HG02943 (cell line): ENCODE measurements around the gene TAPBPL.
"Not testable (repeated sequence)": the region's sequence is repeated elsewhere in the genome, so short reads cannot be mapped to it uniquely, and the experiment has no call there.

Source experiments
- ATAC-seq: cut with Tn5 transposase; IDR thresholded peaks from one replicate; pipeline ENCODE4 v1.9.1; 2021; ENCODE audit warnings: mild to moderate bottlenecking, low read depth, moderate library complexity; ENCODE audit not compliant: unreplicated experiment

The TAPBPL gene

DNA sequence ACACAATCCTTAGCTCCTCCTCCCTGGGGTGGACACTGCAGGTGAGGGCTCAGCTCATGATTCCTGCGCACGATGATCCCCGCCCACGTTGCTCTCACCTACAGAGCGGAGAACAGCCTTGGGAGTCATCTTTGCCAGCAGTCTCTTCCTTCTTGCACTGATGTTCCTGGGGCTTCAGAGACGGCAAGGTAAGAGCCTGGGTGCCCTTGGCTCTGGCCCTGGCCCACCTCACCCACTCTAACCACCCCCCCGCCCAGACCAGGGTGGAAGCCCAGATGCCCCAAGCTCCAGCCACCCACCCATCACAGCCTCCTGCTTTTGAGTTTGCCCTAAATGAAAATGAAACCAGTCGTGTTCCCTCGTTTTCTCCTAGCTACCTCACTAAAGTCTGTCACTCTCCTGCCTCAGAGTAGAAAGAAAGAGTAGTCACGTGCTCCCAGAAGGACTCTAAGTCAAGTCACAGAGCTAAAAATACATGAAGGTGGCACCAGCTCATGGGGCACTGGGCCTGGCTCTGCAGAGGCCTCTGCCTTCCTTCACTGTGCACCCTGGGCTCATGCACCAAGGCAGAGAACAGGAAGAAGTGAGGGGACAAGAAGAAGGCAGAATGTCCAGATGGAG is 9.0 kb downstream of the TAPBPL start:
- no peak for ATAC-seq

DNA sequence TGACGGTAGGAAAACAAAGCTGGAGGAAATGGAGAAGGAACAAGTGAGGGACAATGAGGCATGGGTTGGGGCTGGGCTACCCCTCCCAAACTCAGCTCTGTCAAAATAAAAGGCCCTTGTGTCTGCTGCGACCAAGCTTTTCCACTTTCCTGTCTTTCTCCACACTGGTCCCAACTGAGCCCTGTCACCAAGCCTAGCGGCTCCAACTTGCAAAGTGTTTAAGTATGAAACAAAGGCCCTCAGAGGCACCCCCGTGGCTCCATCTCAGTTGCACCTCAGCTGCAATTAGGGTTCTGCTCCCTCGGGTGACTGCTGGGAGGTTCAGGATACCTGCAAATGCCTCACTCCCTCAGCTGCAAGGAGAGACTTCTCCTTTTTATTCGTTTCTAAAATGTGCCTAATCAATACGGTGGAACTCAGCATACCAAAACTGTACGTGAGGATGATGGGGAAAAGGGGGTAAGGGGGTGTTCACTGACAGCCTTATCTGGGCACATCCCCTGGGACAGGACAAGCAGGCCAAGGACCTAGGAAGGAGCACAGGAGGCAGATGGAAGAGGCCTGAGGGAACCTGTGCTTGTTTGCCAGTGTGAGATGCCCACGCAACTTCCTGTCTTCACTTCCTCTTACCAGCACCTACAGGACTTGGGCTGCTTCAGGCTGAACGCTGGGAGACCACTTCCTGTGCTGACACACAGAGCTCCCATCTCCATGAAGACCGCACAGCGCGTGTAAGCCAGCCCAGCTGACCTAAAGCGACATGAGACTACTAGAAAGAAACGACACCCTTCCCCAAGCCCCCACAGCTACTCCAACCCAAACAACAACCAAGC is 9.8 kb downstream of the TAPBPL start:
- ATAC-seq, result peak; percentile 81

DNA sequence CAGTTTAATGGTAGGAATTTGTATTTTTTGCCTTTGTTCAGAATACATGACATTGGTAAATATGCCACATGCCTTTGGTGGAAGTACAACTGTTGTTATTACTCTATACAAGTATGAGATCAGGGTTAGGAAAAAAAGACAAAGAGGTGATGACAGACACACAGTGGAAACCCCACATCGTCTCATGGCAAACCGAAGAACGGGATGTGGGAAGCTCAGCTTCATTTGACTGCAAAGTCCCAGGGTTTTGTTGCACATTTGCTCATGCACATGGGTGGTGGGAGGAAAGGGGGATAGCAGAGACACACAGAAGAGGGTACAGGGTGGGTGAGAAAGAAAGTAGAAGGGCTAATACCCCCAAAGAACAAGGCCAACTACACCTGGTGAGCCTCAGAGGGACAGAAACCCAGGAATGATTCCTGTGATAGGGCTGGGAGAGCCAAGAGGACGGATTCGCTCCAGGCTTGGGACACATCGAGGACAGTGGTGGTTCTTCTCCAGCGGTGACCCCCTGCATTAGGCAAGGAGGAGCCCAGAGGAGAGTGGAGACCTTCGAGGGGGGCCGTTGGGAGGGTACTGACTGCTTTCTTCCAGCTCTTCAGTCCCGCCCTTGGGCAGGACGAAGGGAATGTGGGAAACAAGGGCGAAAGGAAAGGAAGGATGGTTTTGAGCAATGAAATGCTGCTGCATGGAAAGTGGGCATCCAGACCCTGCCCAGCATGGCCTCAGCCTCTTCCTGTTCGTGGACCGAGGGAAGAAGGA is 10.6 kb downstream of the TAPBPL start:
- ATAC-seq, result no peak

- no peak for ATAC-seq
These were observed 11.4 kb downstream of the TAPBPL start for GRCh38 chr12:6463216-6463615.

GRCh38 chr12:6463858-6464257 is 12.0 kb downstream of the TAPBPL start:
- no peak for ATAC-seq

GRCh38 chr12:6464531-6464930 is 12.7 kb downstream of the TAPBPL start:
- no peak for ATAC-seq

- no peak for ATAC-seq
These were observed 13.8 kb downstream of the TAPBPL start for GRCh38 chr12:6465467-6466183.

DNA sequence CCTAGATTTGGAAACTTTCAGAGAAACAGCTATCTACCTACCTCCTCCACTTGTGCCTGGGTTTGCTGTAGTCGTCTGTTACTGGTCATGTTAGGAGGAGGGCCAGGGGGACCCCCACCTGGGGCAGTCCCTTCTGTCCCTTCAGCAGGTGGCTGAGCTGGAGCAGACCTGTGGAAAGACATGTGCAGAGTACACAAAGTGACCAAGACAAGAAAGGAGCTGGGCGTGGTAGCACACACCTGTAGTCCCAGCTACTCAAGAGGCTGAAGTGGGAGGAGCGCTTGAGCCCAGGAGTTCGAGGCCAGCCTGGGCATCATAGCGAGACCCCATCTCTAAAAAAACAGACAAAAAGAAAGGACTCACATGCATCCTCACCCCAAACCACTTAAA is 14.3 kb downstream of the TAPBPL start:
- no peak for ATAC-seq

- ATAC-seq, result not testable (repeated sequence)
These were observed 14.9 kb downstream of the TAPBPL start for GRCh38 chr12:6466751-6467150.

DNA sequence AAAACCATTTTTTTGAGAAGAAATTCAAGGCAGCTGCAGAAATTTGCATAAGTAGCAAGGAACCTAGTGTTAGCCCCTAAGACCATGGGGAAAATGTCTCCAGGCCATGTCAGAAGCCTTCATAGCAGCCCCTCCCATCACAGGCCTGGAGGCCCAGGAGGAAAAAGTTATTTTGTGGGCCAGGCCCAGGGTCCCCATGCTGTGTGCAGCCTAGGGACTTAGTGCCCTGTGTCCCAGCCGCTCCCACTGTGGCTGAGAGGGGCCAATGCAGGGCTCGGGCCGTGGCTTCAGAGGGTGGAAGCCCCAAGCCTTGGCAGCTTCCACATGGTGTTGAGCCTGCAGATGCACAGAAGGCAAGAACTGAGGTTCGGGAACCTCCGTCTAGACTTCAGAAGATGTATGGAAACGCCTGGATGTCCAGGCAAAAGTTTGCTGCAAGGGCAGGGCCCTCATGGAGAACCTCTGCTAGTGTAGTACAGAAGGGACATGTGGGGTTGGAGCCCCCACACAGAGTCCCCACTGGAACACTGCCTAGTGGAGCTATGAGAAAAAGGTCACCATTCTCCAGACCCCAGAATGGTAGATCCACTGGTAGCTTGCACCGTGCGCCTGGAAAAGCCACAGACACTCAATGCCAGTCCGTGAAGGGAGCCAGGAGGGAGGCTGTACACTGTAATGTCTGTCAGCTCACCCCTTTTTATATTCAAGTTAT is 15.9 kb downstream of the TAPBPL start:
- not testable (repeated sequence) for ATAC-seq

DNA sequence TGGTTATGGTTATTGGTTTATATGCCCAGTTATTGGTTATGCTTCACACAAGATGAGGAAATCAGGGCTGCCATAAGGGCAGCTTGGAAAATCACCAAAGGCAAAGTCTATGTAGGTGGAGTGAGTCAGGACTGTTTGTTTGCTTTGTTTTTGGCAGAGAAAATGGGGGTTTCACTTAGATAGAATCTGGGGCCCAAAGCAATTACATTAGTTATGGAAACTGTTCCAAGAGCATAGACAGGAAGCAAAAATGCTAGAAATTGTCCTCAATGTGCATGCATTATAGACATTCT is 16.4 kb downstream of the TAPBPL start:
- ATAC-seq, result no peak

DNA sequence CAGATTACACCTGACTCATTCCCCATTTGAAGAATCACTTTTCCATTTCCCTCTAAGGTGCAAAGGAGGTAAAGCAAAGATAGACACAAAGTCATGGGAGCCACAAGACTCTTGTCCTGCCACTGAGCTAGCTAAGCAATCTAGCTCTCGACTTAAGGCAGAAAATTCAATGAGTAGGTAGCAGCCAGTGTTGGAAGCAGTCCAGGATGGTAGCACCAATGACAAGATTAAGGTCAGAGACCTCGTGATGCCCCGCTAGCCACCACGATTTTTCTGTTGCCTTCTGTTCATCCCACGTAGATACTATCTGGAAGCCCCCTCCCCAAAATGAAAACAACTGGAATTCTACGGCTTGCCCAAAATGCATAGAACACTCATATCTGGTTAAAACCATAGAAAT is 17.2 kb downstream of the TAPBPL start:
- no peak for ATAC-seq

DNA sequence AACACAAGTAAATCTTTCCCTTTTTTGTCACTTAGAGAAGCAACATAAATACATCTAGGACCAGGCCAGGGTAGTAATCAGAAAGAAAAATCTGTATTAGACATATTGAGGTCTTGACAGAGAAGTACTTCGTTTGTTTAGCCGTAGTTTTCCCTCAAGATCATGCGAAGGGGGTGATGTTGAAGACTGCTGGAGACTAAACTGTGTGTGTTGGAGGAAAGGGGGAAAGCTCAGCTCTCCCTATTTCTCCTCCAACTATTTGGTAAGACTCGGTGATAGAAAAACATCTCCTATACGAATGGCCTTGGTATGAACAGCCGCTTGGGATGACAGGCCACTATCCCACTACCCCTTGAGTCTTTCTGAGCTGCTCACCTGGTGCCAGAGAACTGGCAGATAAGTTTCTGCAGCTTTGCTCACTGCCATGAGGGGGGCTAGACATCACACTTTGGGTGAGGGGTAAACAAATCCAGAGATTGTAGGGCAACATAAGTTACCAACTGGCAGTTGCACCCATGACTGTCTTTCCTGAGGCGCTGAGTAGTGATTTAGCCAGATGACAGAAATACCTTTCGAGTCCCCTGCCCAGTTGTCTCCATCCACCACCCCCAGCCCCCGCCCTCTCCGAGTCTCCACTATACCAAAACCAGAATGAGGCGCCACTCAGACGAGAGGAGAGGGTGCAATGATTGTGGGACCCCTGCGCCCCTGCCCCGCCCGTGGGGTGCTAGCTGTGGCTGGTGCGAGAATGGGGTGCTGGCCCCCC is 17.9 kb downstream of the TAPBPL start:
- ATAC-seq, result no peak

DNA sequence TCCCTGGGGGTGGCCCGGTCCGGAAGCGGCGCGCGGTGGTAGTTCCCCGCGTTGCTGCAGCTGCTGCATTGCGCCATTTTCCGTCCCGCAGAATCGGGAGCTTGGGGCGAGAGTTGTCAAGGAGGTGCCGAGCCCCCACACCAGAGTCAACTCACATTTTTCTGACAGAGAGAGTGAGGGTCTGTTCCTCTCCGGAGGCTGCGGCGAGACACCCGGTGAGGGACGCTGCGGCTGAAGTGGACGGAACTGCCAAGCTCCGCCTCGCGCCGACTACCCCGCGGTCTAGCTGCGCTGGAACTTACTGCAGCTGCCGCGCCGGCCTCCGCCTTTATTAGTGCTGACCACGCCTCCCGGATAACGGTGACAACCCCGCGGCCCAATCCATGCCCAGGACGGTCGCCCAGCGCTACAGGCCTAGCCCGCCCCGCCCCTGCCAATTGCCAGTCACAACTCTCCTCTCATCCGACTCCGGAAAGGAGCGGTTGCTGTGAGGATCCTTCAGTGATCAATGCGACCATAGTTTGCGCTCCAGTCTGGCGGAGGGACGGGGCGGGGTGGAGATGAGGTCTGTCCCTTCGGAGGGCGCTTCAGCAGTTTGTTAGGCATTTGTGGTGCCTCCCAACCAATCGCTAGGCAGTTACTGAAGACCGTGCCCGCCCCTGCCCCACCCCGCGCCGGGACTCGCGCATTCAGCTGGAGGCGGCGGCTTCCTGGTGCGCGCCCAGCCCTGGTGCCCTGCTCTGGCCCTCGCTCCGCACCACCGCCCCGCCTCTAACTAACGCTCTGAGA is 18.7 kb downstream of the TAPBPL start, which contains the start of gene VAMP1:
Gene VAMP1, minus strand, starts transcription at position 303 of the 789 bp plus-strand sequence. Its CDS starts 146 bp downstream, at position 157.
- peak; percentile 88 for ATAC-seq

DNA sequence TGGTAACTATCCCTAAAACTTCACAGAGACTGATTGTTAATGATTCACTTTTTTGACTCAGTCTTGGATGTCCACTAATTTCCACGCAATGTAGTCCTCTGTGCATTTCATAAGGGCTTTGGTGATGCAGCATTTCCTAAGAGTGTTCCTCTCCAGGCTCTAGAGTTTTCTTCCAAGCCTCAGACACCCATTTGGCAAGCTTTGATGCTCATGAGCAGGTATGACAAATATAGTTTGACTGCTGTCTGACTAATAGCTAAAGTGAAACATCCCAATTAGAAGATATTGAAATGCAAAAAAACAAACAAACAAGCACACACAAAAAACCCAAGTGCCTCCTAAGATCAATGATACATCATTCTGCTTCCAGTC is 20.1 kb downstream of the TAPBPL start:
- ATAC-seq, result no peak

DNA sequence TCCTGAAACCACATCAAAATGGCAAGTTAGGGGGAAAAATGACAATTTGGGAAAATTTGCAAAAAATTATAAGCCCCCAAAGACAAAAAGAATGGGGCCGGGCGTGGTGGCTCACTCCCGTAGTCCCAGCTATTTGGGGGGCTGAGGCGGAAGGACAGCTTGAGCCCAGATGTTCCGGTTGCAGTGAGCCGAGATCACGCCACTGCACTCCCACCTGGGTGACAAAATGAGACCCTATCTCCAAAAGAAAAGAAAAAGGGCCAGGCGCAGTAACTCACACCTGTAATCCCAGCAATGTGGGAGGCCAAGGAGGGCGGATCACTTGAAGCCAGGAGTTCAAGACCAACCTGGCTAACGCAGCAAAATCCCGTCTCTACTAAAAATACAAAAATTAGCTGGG is 20.6 kb downstream of the TAPBPL start:
- ATAC-seq, result no peak

GRCh38 chr12:6475233-6475975 is 23.6 kb downstream of the TAPBPL start:
- not testable (repeated sequence) for ATAC-seq

DNA sequence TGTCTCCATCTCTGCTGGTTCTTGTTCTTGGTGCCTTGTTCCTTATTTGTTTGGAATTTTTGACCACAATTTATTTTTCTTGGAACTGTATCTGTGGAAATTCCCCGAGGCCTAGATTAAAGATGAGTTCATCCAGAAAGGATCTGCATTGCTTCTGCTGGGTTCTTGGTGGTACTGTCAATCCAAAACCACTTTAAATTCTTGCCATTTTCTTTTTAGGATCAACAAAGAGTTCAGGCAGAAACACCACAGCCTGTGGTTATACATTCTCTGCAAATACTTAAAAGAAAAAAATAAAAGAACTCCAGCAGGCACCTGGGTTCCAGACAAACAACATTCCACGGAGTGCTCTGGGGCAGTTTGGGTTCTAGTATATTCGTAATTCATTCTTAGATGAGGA is 24.6 kb downstream of the TAPBPL start:
- ATAC-seq, result no peak
